CD4-positive, alpha-beta memory T cell (primary cell): Measurements from ENCODE around the gene YWHAG. TPM values are rescaled to one million over a fixed set of nuclear protein-coding genes. Genes with fewer than 3 reads are reported as not detected.
"Not testable (repeated sequence)": the region's sequence is repeated elsewhere in the genome, so short reads cannot be mapped to it uniquely, and the experiment has no call there.

Experiments
- CTCF ChIA-PET: fragments of 350-600 bp; sonication (Branson Sonifier 250); formaldehyde crosslinking; loops from one replicate; lab custom pipeline; 2021; ENCODE audit warnings: inconsistent platforms; ENCODE audit not compliant: partially characterized antibody; lab: Charles Lee
- POLR2A ChIA-PET: fragments of 350-600 bp; sonication (Branson Sonifier 250); formaldehyde crosslinking; loops from one replicate; lab custom pipeline; 2021; ENCODE audit not compliant: partially characterized antibody; lab: Charles Lee
- DNase-seq, 5 donors: peaks; one replicate each; pipeline versions ENCODE4 v3.0.0 to v3.0.0-alpha.2; 2020 to 2022; ENCODE audit warnings: mixed read lengths in 1 of 5
- H3K27ac ChIP-seq: one replicate; pipeline ENCODE4 v1.7.0; 2013; ENCODE audit warnings: low read depth, low read length
- H3K27me3 ChIP-seq: 2 replicates; pipeline ENCODE4 v1.7.0; 2013; ENCODE audit warnings: mild to moderate bottlenecking, low read length, moderate library complexity; ENCODE audit not compliant: insufficient read depth
- H3K36me3 ChIP-seq: 2 replicates; pipeline ENCODE4 v1.7.0; 2013; ENCODE audit warnings: mild to moderate bottlenecking, low read length, moderate library complexity; ENCODE audit not compliant: insufficient read depth
- H3K4me1 ChIP-seq: 2 replicates; pipeline ENCODE4 v1.7.0; 2013; ENCODE audit warnings: mild to moderate bottlenecking, low read length, moderate library complexity; ENCODE audit not compliant: insufficient read depth
- H3K4me3 ChIP-seq, 2 donors: one replicate each; pipeline ENCODE4 v1.7.0; 2013; ENCODE audit warnings: low read length in 2 of 2, mild to moderate bottlenecking in 1 of 2
- H3K9me3 ChIP-seq, 2 donors: one replicate each; pipeline ENCODE4 v1.7.0; 2013; ENCODE audit warnings: low read length in 2 of 2, control low read depth in 1 of 2; ENCODE audit not compliant: control insufficient read depth in 1 of 2
- H3K27ac Mint-ChIP-seq, 7 donors: one replicate each; pipeline ENCODE4 v1.8.0; 2020 to 2021; ENCODE audit warnings: mixed read lengths in 7 of 7, mild to moderate bottlenecking in 6 of 7, inconsistent platforms in 3 of 7, moderate library complexity in 3 of 7
- H3K27me3 Mint-ChIP-seq, 2 donors: one replicate each; pipeline ENCODE4 v1.8.0; 2020 to 2021; ENCODE audit warnings: mixed read lengths in 2 of 2
- H3K36me3 Mint-ChIP-seq, 2 donors: one replicate each; pipeline ENCODE4 v1.8.0; 2020 to 2021; ENCODE audit warnings: mixed read lengths in 2 of 2, inconsistent platforms in 1 of 2, mild to moderate bottlenecking in 1 of 2
- H3K4me1 Mint-ChIP-seq, 4 donors: one replicate each; pipeline ENCODE4 v1.8.0; 2020 to 2021; ENCODE audit warnings: mixed read lengths in 4 of 4, mild to moderate bottlenecking in 1 of 4
- H3K4me3 Mint-ChIP-seq, 8 donors: one replicate each; pipeline ENCODE4 v1.8.0; 2020 to 2021; ENCODE audit warnings: mixed read lengths in 8 of 8, mild to moderate bottlenecking in 7 of 8, moderate library complexity in 6 of 8, inconsistent platforms in 3 of 8
- H3K9me3 Mint-ChIP-seq, 8 donors: one replicate each; pipeline ENCODE4 v1.8.0; 2020 to 2021; ENCODE audit warnings: mixed read lengths in 8 of 8, mild to moderate bottlenecking in 5 of 8, inconsistent platforms in 3 of 8, moderate library complexity in 1 of 8
- intact Hi-C: fragments of 100-400 bp; cut with micrococcal nuclease; formaldehyde crosslinking; loops from one replicate; pipeline ENCODE4 v1.15.1; 2023
- polyA plus RNA-seq, 2 donors: library from polyadenylated mRNA; unstranded; fragments of 300-500 nt; fragmentation: Illumina TruSeq; gene quantifications; one replicate each; pipeline ENCODE4 v1.2.3, GENCODE V29; 2021
- total RNA-seq, 2 experiments: library from RNA; stranded (reverse); gene quantifications; one replicate each; pipeline ENCODE4 v1.2.3, GENCODE V29; 2021

Gene YWHAG
- total and polyA plus RNA-seq, 4 experiments from 2014 or later: 0.94 to 54.3 (median 27.0) TPM

DNA sequence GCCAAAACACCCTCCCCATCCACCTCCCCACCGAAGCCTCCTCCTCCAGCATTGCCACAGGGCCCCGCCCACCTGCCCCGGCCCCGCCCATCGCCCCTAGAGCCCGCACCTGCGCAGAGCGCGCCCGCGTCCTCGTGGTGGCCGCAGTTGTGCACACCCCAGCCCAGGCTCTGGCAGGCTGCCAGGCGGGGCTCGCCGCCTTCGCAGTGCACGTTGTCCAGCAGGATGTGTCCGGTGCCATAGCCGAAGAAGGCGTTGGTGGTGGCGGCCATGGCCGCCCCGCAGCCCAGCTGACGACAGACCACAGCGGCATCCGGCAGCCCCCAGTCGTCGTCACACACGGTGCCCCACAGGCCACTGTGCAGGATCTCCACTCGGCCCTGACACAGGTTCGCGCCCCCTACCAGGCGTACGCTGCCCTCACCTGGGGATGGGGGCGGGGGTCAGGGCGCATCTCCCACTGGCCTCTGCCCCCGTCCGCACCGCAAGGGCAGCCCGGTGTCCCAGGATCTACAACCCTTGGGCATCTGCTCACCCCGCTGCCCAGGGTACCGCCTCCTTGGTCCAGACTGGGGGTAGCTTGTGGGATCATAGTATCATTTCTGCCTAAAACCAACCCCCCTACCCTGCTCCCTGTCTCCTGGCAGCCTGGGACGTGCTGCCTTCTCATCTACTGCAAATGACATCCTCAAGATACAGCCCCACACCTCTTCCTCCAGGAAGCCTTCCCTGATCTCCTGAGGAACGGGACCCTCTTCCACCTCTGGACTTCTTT lies 38.8 kb upstream of the YWHAG start:
- Mint-ChIP-seq H3K36me3 (no peaks in the 10 kb centered on the region), H3K4me1 (peaks cover 9 to 27% (median 19%) of the 10 kb centered on the region in 4 donors), H3K27me3 (no peaks in the 10 kb centered on the region), H3K9me3 (no peaks in the 10 kb centered on the region), H3K27ac (peak overlapping the region; percentile 31 to 87 (median 61)), H3K4me3 (peak overlapping the region; percentile 79 to 90 (median 84))
- H3K36me3 ChIP-seq: no peaks in the 10 kb centered on the region
- H3K9me3 ChIP-seq: no peaks in the 10 kb centered on the region
- ChIA-PET CTCF (interaction anchor here (0.7 to 0.9 kb wide), 2 partner anchors 10 to 30 kb away, joined by 3 read pairs; no protein-coding TSS in a partner anchor), POLR2A (interaction anchor here (1.0 to 1.9 kb wide), 2 partner anchors 39 to 79 kb away, joined by 3 to 8 read pairs; partner anchors contain the start of gene YWHAG)
- H3K27me3 ChIP-seq: no peaks in the 10 kb centered on the region
- intact Hi-C loops: loop anchor here (1.0 kb wide), 1 partner anchor 38 kb away; no protein-coding TSS in a partner anchor
- H3K4me1 ChIP-seq: peaks cover 25% of the 10 kb centered on the region
- H3K27ac ChIP-seq: no peak overlapping the region
- H3K4me3 ChIP-seq: peak overlapping the region in 1 of 2 donors; percentile 64
- DNase-seq: peak; percentile 67 to 76 (median 71)

DNA sequence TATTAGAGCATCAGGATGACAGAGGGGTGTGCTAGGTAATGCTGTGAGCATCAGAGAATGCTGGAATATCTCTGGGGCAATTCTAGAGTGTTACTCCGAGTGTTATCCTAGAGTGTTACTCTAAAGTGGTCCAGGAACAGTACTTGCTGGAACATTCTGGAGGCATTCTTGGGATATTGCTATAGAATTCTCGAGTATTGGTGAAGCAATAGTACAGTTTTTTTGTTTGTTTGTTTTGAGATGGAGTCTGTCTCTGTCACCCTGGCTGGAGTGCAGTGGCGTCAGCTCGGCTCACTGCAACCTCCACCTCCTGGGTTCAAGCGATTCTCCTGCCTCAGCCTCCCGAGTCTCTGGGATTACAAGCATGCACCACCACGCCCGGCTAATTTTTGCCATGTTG lies 38.1 kb upstream of the YWHAG start:
- H3K27me3 Mint-ChIP-seq: no peaks in the 10 kb centered on the region
- H3K36me3 Mint-ChIP-seq: no peaks in the 10 kb centered on the region
- CTCF ChIA-PET: interaction anchor here (0.7 kb wide), 1 partner anchor 11 kb away, joined by 3 read pairs; no protein-coding TSS in a partner anchor
- intact Hi-C loops: loop anchor here (1.0 kb wide), 1 partner anchor 38 kb away; no protein-coding TSS in a partner anchor
- POLR2A ChIA-PET: interaction anchor here (1.0 to 1.9 kb wide), 2 partner anchors 38 to 79 kb away, joined by 3 to 8 read pairs; partner anchors contain the start of gene YWHAG
- Histone ChIP-seq H3K27ac (no peak overlapping the region), H3K36me3 (no peaks in the 10 kb centered on the region), H3K9me3 (no peaks in the 10 kb centered on the region), H3K4me3 (peak overlapping the region in 1 of 2 donors; percentile 64), H3K27me3 (no peaks in the 10 kb centered on the region), H3K4me1 (peaks cover 28% of the 10 kb centered on the region)
- no peaks in the 10 kb centered on the region for H3K9me3 Mint-ChIP-seq
- H3K4me3 Mint-ChIP-seq: peak overlapping the region; percentile 63 to 86 (median 73)
- peak overlapping the region in 4 of 7 donors; percentile 13 to 68 (median 46) for H3K27ac Mint-ChIP-seq
- DNase-seq: no peak
- H3K4me1 Mint-ChIP-seq: peaks cover 11 to 34% (median 20%) of the 10 kb centered on the region in 4 donors

DNA sequence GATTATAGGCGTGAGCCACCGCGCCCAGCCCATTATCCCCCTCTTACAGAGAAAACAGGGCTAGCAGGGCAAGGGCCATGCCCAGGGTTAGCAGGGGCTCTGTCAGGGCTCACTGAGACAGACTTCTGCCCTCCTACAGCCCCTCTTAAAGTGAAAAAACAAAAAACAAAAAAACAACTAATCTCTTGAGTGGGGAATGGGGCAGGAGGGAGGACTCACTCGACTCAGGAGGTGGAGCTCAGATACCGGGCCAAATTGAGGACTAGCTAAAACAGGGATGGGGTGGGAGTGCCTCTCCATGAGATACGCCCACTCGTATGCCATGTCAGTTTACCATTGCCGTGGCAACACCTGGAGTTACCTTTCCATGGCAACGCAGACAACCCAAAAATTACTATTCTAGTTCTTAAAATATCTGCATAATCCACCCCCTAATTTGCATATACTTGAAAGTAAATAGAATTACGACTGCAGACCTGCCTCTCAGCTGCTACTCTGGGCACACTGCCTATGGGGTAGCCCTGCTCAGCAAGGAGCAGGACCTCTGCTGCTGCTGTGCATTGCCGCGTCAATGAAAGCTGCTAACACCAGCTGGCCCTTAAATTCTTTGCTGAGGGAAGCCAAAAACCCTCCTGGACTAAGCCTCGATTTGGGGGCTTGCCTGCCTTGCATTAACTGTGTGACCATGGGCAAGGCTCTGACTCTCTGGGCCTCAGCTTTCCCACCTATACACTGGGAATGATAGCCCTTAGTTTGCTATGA lies 37.4 kb upstream of the YWHAG start:
- CTCF ChIA-PET: no interaction called here
- POLR2A ChIA-PET: no interaction called here
- Histone ChIP-seq H3K27ac (no peak overlapping the region), H3K36me3 (no peaks in the 10 kb centered on the region), H3K4me3 (no peak overlapping the region), H3K27me3 (no peaks in the 10 kb centered on the region), H3K9me3 (no peaks in the 10 kb centered on the region), H3K4me1 (peaks cover 28% of the 10 kb centered on the region)
- DNase-seq: no peak
- Mint-ChIP-seq H3K27ac (no peak overlapping the region), H3K9me3 (no peaks in the 10 kb centered on the region), H3K4me1 (peaks cover 11 to 35% (median 20%) of the 10 kb centered on the region in 4 donors), H3K27me3 (no peaks in the 10 kb centered on the region), H3K36me3 (no peaks in the 10 kb centered on the region), H3K4me3 (peak overlapping the region in 3 of 8 donors; percentile 35 to 86 (median 52))
- intact Hi-C loops: no loop called here

DNA sequence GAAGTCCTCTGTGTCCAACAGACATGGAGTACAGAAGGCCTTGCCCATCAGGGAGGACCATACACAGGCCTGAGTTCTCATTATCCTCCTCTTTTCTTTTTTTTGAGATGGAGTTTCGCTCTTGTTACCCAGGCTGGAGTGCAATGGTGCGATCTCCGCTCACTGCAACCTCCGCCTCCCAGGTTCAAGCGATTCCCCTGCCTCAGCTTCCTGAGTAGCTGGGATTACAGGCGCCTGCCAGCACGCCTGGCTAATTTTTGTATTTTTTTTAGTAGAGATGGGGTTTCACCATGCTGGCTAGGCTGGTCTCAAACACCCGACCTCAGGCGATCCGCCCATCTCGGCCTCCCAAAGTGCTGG lies 36.8 kb upstream of the YWHAG start:
- CTCF ChIA-PET, H3K36me3 ChIP-seq, intact Hi-C loops, H3K4me3 ChIP-seq, POLR2A ChIA-PET, H3K27me3 ChIP-seq, H3K9me3 ChIP-seq, H3K9me3 Mint-ChIP-seq, H3K36me3 Mint-ChIP-seq, H3K27ac ChIP-seq, DNase-seq, H3K27me3 Mint-ChIP-seq: not testable (repeated sequence)
- Mint-ChIP-seq H3K4me3 (peak overlapping the region in 1 of 8 donors; percentile 33), H3K4me1 (peaks cover 10 to 35% (median 20%) of the 10 kb centered on the region in 4 donors), H3K27ac (peak overlapping the region in 1 of 7 donors; percentile 57)
- H3K4me1 ChIP-seq: peaks cover 28% of the 10 kb centered on the region

DNA sequence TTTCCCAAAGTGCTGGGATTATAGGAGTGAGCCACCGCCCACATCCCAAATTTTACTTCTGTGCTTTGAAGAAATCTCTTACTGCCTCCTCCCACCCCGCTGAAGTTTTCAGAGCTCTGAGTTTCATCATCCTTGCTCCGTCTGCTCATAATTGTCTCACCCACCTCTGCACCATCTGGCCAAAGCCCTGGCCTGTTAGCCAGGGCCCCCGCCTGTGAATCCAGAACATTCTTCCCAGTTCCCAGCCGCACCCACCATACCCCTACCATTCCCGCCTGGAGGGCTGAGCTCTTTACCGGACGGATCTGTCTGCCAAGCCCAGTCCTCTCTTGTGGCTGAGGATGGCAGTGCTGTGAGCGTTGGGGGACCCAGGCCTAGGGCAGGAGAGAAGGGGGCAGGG lies 36.2 kb upstream of the YWHAG start:
- Histone ChIP-seq H3K4me3 (no peak overlapping the region), H3K27me3 (no peaks in the 10 kb centered on the region), H3K27ac (no peak overlapping the region), H3K4me1 (peaks cover 28% of the 10 kb centered on the region), H3K9me3 (no peaks in the 10 kb centered on the region), H3K36me3 (no peaks in the 10 kb centered on the region)
- Mint-ChIP-seq H3K9me3 (no peaks in the 10 kb centered on the region), H3K27ac (peak overlapping the region in 3 of 7 donors; percentile 12 to 57 (median 13)), H3K4me3 (peak overlapping the region in 2 of 8 donors; percentile 65 to 69), H3K27me3 (no peaks in the 10 kb centered on the region), H3K4me1 (peaks cover 10 to 35% (median 20%) of the 10 kb centered on the region in 4 donors), H3K36me3 (no peaks in the 10 kb centered on the region)
- CTCF ChIA-PET: interaction anchor here (0.9 kb wide), 2 partner anchors 11 to 36 kb away, joined by 3 to 4 read pairs; partner anchors contain the start of gene YWHAG
- POLR2A ChIA-PET: interaction anchor here (0.7 to 2.8 kb wide), 2 partner anchors 9 to 36 kb away, joined by 3 to 26 read pairs; partner anchors contain the start of gene YWHAG
- intact Hi-C loops: no loop called here
- DNase-seq: no peak

DNA sequence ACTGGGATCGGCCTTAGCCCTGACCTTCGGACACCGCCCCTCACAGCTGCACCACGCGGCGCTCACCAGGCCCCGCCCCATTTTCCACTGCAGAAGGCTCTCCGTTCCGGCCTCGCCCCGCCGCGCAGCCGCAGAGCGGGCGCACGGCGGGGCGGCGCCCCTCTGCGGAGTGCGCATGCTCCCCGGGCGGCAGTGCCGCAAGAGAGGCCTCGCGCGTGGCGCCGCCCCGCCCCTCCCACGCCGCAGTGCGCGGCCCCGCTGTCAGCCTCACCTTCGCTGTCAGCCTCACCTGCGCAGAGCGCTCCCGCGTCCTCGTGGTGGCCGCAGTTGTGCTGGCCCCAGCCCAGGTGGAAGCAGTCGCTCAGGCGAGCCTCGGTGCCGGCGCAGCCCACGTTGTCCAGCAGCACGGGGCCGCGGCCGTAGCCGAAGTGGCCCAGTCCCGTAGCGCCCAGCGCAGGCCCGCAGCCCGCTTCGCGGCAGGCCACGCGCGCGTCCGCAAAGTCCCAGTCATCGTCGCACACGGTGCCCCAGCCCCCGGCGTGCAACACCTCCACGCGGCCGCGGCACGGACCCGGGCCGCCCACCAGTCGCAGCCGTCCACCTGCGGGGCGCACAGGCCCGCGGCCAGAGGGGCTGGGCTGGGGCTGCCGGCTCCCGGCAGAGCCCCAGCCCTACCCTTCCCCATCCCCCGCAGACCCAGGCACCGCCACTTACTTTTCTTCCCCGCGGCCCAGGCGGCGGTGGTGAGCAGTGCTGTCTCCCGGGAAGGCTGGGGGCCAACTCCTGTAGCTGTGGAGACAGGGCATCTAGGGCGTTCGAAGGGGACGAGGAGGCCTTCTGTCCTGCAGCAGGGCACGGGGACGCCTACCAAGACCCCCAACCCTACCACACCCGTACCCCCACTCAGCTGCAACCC lies 34.6 kb upstream of the YWHAG start:
- Mint-ChIP-seq H3K27me3 (no peaks in the 10 kb centered on the region), H3K4me3 (peak overlapping the region; percentile 85 to 93 (median 89)), H3K27ac (peak overlapping the region; percentile 78 to 96 (median 93)), H3K9me3 (no peaks in the 10 kb centered on the region), H3K4me1 (peaks cover 10 to 31% (median 18%) of the 10 kb centered on the region in 4 donors), H3K36me3 (no peaks in the 10 kb centered on the region)
- POLR2A ChIA-PET: interaction anchor here (0.6 to 2.8 kb wide), 6 partner anchors 12 to 75 kb away, joined by 3 to 26 read pairs (median 3); partner anchors contain the start of gene YWHAG
- intact Hi-C loops: loop anchor here (1.0 to 2.0 kb wide), 2 partner anchors 34 to 75 kb away; no protein-coding TSS in a partner anchor
- CTCF ChIA-PET: no interaction called here
- peak overlapping the region; percentile 69 for H3K27ac ChIP-seq
- H3K27me3 ChIP-seq: no peaks in the 10 kb centered on the region
- H3K4me1 ChIP-seq: peaks cover 28% of the 10 kb centered on the region
- no peaks in the 10 kb centered on the region for H3K9me3 ChIP-seq
- DNase-seq: peak; percentile 87 to 91 (median 91)
- H3K36me3 ChIP-seq: no peaks in the 10 kb centered on the region
- H3K4me3 ChIP-seq: peak overlapping the region; percentile 21 to 89
